NCI-H345 treated with DMSO at 0.1 percent for 48 hours (cell line): ENCODE results near the gene MAD1L1.

Source experiments
- DNase-seq: peaks from one replicate; lab custom pipeline; 2025; ENCODE audit not compliant: unreplicated experiment; lab: John Stamatoyannopoulos, UW

The MAD1L1 gene

GRCh38 chr7:2141651-2142050, 91.1 kb downstream of the MAD1L1 start:
- DNase-seq: no peak

DNA sequence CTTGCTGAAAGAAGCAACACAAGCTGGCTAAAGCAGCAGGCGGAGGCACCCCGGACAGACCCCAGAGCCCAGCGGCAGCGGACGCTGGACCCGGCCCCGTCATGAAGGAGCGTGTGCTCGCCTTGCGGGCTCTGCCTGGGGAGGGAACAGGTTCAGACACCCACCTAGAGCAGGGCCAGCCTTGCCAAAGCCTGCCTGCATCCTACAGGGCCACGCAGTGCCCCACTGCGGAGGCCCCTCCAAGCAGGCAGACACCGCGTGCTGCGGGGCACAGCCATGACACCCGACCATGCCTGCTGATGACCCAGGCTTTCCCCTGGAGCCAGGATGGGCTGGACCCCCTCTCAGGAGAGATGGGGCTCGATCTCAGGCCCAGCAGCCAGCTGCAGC, 91.7 kb downstream of the MAD1L1 start:
- DNase-seq: no peak

DNA sequence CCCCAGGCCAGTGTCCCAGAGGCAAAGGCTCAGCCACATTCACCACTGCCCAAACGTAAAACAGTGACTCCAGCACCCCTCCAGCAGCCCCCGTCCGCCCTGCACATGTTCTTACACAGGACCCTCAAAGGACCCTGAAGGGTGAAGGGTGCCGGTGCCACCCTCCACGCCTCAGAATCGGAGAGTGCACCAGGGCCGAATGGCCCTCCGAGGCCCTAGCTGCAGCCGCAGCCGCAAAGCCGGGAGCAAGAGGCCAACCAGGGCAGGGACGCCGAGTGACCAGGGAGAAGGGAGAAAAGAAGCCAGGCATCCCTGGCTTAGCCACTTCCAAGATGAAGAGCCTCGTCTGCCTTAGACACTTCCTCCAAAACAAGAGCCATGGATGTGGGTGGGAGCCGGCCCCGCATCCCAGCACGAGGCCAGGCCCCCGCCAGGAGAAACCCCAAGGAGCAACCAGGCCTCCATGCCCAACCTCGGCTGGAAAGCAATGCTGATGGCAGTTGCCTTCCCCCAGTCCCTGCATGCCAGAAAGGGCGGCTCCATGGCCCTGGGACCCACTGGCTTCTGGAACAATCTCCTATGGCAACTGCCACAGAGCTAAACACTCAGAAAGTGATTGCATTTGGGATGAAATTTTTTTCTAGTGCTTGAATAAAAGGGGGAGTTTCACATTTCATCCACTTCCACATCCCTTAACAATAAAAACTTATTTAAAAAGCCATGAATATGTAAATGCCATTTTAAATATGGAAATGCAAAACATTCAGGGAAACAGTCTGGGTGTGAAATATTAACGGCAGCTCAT, 92.3 kb downstream of the MAD1L1 start:
- DNase-seq: no peak

GRCh38 chr7:2139004-2139699, 93.6 kb downstream of the MAD1L1 start:
- no peak for DNase-seq

GRCh38 chr7:2138146-2138765, 94.5 kb downstream of the MAD1L1 start:
- no peak for DNase-seq

- DNase-seq: no peak
Measured at GRCh38 chr7:2134740-2135139, 98.0 kb downstream of the MAD1L1 start.

DNA sequence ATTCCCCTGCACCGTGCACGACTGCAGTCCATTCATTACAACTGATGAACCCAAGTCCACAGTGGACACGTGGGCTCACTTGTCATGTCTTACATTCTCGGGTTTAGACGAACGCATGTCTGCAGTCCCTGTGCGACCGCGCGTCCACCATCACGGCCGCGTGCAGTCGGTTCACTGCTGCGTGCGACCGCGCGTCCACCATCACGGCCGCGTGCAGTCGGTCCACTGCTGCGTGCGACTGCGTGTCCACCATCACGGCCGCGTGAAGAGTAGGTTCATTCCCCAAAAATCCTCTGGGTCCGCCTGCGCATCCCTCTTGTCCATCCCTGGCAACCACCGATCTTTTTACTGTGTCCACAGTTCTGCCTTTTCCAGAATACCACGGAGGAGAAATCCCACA, 100.5 kb downstream of the MAD1L1 start:
- no peak for DNase-seq

DNA sequence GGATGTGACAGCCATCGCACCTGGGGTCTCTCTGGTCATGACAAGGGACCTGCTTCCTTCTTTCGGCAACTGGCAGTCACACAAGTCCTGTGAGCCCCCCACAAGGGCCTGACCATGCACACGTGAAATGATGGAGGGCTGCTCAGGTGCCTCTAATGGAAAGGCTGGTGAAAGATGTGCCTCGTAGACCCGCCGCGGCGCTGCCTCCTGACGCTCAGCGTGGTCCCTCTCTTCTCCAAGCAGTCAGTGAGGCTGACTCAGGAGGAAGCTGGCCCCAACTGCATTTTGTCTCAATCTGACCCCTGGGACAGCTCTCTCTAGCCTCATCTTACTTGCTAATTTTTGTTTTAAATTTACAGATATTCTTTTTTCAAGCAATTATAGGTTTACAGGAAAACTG, 100.9 kb downstream of the MAD1L1 start:
- no peak for DNase-seq

- DNase-seq: no peak
Measured at GRCh38 chr7:2131341-2131740, 101.4 kb downstream of the MAD1L1 start.

- DNase-seq: no peak
Measured at GRCh38 chr7:2130096-2130375, 102.7 kb downstream of the MAD1L1 start.

DNA sequence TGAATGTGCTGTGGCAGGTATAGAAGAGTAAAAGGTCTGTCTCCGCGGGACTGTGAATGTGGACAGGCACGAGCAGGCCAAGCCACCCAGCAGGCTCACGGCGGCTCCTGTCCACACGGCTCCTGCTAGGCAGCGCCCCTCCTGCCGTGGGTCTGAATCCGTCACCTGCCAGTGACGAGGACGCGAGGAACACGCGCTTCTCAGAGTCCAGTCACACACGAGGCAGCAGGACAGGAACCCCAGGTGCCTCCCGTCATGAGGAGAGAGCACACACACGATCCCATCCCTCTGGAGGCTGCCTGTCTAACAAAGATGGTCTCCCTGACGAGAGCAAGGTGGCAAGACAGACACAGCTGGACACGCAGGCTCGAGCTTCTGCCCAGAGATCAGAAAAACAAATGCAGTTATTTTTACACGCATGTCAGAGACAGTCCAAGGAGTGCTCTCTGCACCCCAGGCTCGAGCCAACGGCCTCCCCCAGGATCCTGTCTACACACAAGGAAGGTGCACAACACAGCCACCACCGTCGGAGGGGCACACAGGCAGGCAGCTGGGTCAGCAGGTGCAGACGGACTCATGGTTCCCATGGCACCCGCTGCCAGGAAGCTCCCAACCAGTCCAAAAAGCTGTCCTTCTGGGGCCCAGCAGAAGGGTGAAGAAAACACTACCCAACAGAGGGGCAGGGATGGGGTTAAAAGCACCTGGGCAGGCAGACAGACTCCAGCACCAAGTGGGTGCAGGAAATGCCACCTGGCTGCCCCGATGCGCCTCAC, 103.2 kb downstream of the MAD1L1 start:
- no peak for DNase-seq

- DNase-seq: no peak
Measured at GRCh38 chr7:2128601-2129322, 104.0 kb downstream of the MAD1L1 start.

DNA sequence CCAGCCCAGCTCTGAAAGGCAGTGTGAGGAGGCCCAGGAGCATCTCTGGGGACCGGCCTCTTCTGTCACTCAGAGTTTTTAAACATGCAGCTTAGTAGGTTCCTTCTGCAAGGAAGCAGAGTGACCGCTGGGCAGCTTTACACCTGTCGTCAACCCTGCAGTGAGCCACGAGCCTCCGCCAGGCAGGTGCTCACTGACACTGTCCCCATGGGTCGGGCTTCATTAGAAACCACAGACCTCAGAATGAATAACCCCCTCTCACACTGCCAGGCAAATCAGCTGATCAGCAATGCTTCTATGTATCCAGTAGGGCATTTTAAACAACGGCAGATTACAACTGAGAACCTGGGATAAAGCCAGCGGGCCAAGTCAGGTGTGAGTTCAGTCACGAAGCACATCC, 106.1 kb downstream of the MAD1L1 start:
- DNase-seq: no peak

DNA sequence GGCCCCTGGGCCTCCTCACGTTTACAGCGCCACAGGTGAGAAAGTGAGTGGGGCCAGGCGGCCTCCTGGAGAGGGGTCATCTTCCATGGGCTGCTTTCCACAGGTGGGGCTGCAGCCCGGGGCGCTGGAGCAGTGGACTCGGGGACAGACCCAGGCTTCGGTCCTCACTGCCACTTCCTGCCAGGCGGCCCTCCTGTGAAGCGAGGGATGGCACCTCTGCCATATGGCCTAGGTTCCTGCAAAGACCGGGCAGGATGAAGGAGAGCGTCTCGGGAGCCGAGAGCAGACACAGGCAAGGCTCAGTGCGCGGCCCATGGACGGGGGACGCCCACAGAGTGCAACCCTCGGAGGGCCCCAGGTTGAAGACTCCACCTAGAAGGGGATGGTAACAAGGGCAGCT, 106.8 kb downstream of the MAD1L1 start:
- DNase-seq: no peak

DNA sequence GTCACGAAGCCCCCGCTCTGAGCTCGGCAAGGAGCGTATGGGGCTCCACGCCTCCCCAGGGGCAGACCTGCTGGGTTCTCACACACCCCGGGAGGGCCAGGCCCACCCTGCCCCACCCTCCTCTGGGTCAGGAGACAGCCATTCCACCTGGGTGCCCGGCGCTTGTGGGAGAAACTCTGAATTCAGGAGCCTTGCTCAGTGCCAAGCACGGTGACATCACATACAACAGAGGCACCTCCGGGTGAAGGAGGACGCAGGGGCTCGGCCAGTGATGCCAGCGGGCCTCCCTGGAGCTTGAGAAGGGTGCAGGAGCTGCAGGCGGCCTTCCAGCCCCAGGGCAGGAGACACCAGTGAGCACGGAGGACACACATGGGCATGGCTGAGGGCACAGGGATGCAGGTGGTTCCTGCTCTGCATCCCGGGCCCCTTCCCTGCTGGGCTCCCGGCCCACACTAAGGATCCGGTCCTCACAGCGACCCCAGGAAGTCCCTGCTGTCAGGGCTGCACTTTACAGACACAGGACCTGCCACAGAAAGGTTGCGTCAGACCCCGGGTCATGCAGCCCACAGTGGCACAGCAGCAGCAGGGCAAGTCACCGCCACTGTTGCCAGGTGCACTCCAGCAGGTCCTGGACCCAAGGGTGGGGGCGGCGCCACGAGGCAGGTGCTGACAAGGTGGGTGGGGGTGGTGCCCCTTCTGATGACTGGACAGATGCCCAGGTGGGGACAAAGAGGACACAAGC, 108.0 kb downstream of the MAD1L1 start:
- DNase-seq: no peak

GRCh38 chr7:2123916-2124315, 108.8 kb downstream of the MAD1L1 start:
- DNase-seq: no peak

DNA sequence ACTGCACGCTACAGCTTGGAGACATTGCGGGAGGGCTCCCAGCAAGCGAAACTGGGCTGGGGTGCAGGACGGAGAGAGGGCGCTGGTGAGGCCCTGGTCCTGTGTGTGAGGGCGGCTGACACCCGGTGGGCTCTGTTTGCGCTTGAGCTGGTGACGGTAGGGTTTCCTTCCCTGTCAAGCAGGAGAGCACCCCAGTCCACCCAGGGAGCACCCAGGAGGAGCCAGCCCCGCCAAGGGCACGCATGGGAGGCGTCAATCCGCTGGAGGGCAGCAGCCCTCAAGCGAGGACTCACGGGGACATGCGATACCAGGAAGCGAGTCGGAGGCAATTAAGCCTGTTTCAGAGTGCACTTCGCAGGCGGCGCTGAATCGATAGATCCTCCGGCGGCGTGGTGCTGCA, 109.4 kb downstream of the MAD1L1 start:
- DNase-seq: peak; percentile 94

DNA sequence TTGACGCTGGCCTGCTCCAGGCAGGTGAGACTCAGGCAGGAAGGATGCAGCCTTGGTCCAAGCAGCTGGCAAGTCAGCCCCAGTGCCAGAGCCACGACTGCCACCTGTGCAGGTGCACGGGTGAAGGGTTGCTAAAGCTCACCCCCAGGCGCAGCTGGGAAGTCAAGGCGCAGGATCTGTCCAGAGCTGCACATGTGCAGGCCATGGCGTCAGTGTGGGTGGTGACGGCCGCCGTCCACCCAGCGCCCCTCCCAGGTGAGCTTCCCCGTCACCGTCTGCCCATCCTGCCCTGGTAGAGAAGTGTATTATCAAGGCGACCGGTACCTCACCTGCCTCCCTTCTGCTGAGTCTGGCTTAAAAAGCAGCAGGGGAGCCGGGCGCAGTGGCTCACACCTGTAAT, 110.1 kb downstream of the MAD1L1 start:
- DNase-seq: no peak

GRCh38 chr7:2120841-2121830, 111.6 kb downstream of the MAD1L1 start:
- no peak for DNase-seq
